ENCODE data around the gene TRAF2. TPM values are rescaled to one million over a fixed set of nuclear protein-coding genes. Genes with fewer than 3 reads are reported as not detected.

Gene TRAF2
- total RNA-seq, 1 experiment from 2014 or later = 11.5 TPM

DNA sequence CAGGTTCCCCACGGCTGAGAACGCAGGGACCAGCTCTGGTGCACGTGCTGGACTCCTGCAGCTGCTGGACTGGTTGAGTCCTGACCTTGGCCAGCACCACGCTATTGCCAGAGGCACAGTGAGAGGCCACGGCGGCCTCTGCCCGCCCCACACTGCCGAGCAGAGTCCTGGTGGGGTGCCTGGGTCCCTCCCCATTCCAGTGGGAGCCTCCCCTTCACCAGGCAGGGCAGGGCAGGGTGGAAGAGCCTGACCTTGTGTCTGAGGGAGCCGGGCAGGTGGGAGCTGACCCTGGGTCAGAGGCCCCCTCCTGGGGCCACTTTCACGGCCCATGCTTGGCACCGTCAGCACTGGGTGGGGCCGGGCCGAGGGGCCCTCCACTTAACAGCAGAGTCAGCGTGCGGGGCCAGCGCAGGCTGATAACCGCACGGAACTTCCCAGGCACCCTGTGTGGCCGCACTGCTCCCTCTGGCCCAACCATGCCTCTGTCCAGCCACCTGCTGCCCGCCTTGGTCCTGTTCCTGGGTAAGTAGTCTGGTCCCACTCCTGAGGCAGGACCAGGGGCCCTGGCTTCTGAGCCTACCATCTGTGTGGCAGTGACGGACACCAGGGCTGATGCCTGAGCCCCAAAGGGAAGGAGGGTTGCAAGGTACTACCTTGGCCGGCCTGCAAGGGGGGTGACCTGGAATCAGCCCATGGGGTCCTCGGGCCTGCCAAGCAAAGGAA, 34.2 kb upstream of the TRAF2 start, which contains the start of gene MAMDC4:
MAMDC4 (plus strand) TSS at position 406 of the 723 bp plus-strand sequence; CDS start at position 477, 71 bp downstream.
- Histone ChIP-seq H3K27me3 (ENCODE audit: low read length) (no peaks in the 10 kb centered on the region), H3F3A (ENCODE audit: low read length, unreplicated experiment) (no peaks in the 10 kb centered on the region), H2AFZ (ENCODE audit: low read length) (no peak within 1 kb of the TSS), H4K20me1 (ENCODE audit: low read length) (no peaks in the 10 kb centered on the region), H3K36me3 (ENCODE audit: low read depth, low read length) (no peaks in the 10 kb centered on the region), H3K4me3 (ENCODE audit: low read length) (no peak within 1 kb of the TSS), H3K4me2 (ENCODE audit: low read length) (no peak within 1 kb of the TSS), H3K9me3 (ENCODE audit: low read length) (no peaks in the 10 kb centered on the region), H3K27ac (ENCODE audit: low read length) (no peak within 1 kb of the TSS), H3K9ac (ENCODE audit: low read length) (no peak within 1 kb of the TSS), H3K4me1 (ENCODE audit: insufficient read depth, low read length) (peaks cover 8% of the 10 kb centered on the region), H3K9me2 (replicated peaks; ENCODE audit: low read length) (no peaks in the 10 kb centered on the region), H3K79me2 (ENCODE audit: low read length) (no peaks in the 10 kb centered on the region)
- ATAC-seq = no peak
- DNase-seq = no peak
- ChIA-PET CTCF (no interaction called here), POLR2A (ENCODE audit: unreplicated experiment) (no interaction called here)
- intact Hi-C loops (cut with micrococcal nuclease) = no loop called here
- no TSS peak for BruUV-seq (replicated peaks)
- TF ChIP-seq CTCF (conservative IDR thresholded peaks at IDR 0.05; ENCODE audit: low read depth, low read length) (no peak), EZH2phosphoT487 (IDR thresholded peaks at IDR 0.05; ENCODE audit: borderline replicate concordance, low read length) (no peak), EZH2 (IDR thresholded peaks at IDR 0.05; ENCODE audit: low read length, unreplicated experiment) (no peak)

- H2AFZ ChIP-seq (ENCODE audit: low read length) = no peak overlapping the region
- intact Hi-C loops (cut with micrococcal nuclease) = no loop called here
- TF ChIP-seq EZH2phosphoT487 (IDR thresholded peaks at IDR 0.05; ENCODE audit: borderline replicate concordance, low read length) = no peak
- no peak for TF ChIP-seq CTCF (conservative IDR thresholded peaks at IDR 0.05; ENCODE audit: low read depth, low read length)
- TF ChIP-seq EZH2 (IDR thresholded peaks at IDR 0.05; ENCODE audit: low read length, unreplicated experiment) = no peak
- DNase-seq = no peak
- H3K27me3 ChIP-seq (ENCODE audit: low read length) = no peaks in the 10 kb centered on the region
- H3K9me3 ChIP-seq (ENCODE audit: low read length) = no peaks in the 10 kb centered on the region
- no peaks in the 10 kb centered on the region for H4K20me1 ChIP-seq (ENCODE audit: low read length)
- H3K9me2 ChIP-seq (replicated peaks; ENCODE audit: low read length) = no peaks in the 10 kb centered on the region
- no peaks in the 10 kb centered on the region for H3K79me2 ChIP-seq (ENCODE audit: low read length)
- no peak overlapping the region for H3K27ac ChIP-seq (ENCODE audit: low read length)
- H3K4me1 ChIP-seq (ENCODE audit: insufficient read depth, low read length) = peaks cover 8% of the 10 kb centered on the region
- BruUV-seq (replicated peaks) = no TSS peak
- ChIA-PET POLR2A (ENCODE audit: unreplicated experiment) (no interaction called here), CTCF (no interaction called here)
- H3K4me2 ChIP-seq (ENCODE audit: low read length) = no peak overlapping the region
- ATAC-seq = no peak
- no peaks in the 10 kb centered on the region for H3F3A ChIP-seq (ENCODE audit: low read length, unreplicated experiment)
- H3K36me3 ChIP-seq (ENCODE audit: low read depth, low read length) = no peaks in the 10 kb centered on the region
- no peak overlapping the region for H3K9ac ChIP-seq (ENCODE audit: low read length)
- no peak overlapping the region for H3K4me3 ChIP-seq (ENCODE audit: low read length)
Observed at GRCh38 chr9:136852664-136853595, 33.4 kb upstream of the TRAF2 start.

Measured in PC-3 (cell line).